ENCODE measurements around the gene PARD6G. TPM values are rescaled to one million over a fixed set of nuclear protein-coding genes. Genes with fewer than 3 reads are reported as not detected.

PARD6G gene
- total and polyA plus RNA-seq, 2 of the 13 experiments (the other 11 are each of a cell fraction or from before 2014, with no cell fraction given): 3.6 to 7.4 TPM

DNA sequence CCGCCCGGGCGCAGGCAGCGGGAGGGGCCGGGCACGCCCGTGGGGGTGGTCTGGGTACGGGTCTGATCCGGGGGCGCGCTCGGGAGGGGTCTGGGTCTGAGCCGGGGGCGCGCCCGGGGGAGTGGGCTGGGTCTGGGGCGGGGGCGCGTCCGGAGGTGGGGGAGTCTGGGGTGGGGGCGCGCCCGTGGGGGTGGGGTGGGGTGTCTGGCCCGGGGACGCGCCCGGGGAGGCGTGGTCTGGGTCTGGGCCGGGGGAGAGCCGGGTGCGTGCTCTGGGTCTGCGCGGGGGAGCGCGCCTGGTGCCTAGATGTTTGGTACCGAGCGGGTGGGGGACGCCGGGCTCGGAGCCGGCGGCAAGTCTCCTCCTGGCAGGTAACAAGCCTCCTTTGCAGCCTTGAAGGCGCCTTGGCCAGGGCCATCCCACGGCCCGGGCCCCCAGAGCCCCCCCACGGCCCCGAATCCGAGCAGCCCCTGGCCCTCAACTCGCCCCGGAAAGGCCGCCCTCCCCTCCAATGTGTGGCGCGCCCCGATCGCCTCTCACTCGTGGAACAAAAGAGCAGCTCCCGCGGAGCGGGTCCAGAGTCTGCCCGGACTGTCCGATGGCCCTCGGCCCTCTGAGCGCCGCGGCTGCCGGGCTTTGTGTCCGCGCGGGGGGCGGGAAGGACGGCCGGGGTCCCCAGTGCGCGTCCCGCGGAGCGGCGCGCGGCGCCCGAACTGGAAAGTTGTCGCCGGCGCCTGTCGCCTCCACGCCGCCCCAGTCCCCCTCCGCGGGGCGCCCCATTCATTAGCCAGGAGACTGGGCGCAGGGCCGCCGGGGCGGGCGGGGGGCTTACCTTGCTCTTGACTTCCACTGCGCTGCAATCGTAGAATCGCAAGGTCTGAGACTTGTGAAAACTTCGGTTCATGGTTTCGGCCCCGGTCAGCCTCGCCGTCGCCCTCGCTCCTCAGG is 595 bp downstream of the PARD6G start (continued):
- no peak for TF ChIP-seq MXD1 (CRISPR knock-in tag; IDR thresholded peaks at IDR 0.05)
- TF ChIP-seq GPN1 (CRISPR knock-in tag; IDR thresholded peaks at IDR 0.05; ENCODE audit: borderline replicate concordance): no peak
- no peak for TF ChIP-seq CBFB (CRISPR knock-in tag; IDR thresholded peaks at IDR 0.05)
- no peak for TF ChIP-seq FOSL1 (CRISPR knock-in tag; IDR thresholded peaks at IDR 0.05; ENCODE audit: borderline replicate concordance)
- TF ChIP-seq ZNF143 (CRISPR knock-in tag; IDR thresholded peaks at IDR 0.05): no peak
- TF ChIP-seq KMT2A (CRISPR knock-in tag; IDR thresholded peaks at IDR 0.05): peak; percentile 31; the same call in 1 of the 2 replicates
- TF ChIP-seq, protein P1, sequence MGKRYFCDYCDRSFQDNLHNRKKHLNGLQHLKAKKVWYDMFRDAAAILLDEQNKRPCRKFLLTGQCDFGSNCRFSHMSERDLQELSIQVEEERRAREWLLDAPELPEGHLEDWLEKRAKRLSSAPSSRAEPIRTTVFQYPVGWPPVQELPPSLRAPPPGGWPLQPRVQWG (CRISPR knock-in tag; IDR thresholded peaks at IDR 0.05; ENCODE audit: borderline replicate concordance, low read depth): no peak
- no peak for TF ChIP-seq RBAK (CRISPR knock-in tag; IDR thresholded peaks at IDR 0.05)
- TF ChIP-seq, protein P2, sequence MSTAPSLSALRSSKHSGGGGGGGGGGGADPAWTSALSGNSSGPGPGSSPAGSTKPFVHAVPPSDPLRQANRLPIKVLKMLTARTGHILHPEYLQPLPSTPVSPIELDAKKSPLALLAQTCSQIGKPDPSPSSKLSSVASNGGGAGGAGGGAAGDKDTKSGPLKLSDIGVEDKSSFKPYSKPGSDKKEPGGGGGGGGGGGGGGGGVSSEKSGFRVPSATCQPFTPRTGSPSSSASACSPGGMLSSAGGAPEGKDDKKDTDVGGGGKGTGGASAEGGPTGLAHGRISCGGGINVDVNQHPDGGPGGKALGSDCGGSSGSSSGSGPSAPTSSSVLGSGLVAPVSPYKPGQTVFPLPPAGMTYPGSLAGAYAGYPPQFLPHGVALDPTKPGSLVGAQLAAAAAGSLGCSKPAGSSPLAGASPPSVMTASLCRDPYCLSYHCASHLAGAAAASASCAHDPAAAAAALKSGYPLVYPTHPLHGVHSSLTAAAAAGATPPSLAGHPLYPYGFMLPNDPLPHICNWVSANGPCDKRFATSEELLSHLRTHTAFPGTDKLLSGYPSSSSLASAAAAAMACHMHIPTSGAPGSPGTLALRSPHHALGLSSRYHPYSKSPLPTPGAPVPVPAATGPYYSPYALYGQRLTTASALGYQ (CRISPR knock-in tag; IDR thresholded peaks at IDR 0.05): no peak
- TF ChIP-seq NR1H2 (CRISPR knock-in tag; IDR thresholded peaks at IDR 0.05; ENCODE audit: borderline replicate concordance, low read depth): no peak
- 0 out of 2 replicates have a peak, but pooled peaks have one; percentile 52 for TF ChIP-seq ZNF543 (CRISPR knock-in tag; IDR thresholded peaks at IDR 0.05)
- TF ChIP-seq KLF15 (CRISPR knock-in tag; IDR thresholded peaks at IDR 0.05; ENCODE audit: borderline replicate concordance): no peak
- TF ChIP-seq KDM2A (CRISPR knock-in tag; IDR thresholded peaks at IDR 0.05; ENCODE audit: borderline replicate concordance, low read depth): no peak
- peak; percentile 34 for TF ChIP-seq ZFY (CRISPR knock-in tag; IDR thresholded peaks at IDR 0.05)
- 0 out of 2 replicates have a peak, but pooled peaks have one; percentile 76 for TF ChIP-seq HES4 (CRISPR knock-in tag; IDR thresholded peaks at IDR 0.05; ENCODE audit: borderline replicate concordance)
- peak; percentile 16; the same call in 1 of the 2 replicates for TF ChIP-seq PHF8 (CRISPR knock-in tag; IDR thresholded peaks at IDR 0.05)
- 0 out of 2 replicates have a peak, but pooled peaks have one; percentile 26 for TF ChIP-seq ZNF768 (CRISPR knock-in tag; IDR thresholded peaks at IDR 0.05)
- no peak for TF ChIP-seq GPBP1L1 (CRISPR knock-in tag; IDR thresholded peaks at IDR 0.05)
- no peak for TF ChIP-seq ZSCAN9 (CRISPR knock-in tag; IDR thresholded peaks at IDR 0.05; ENCODE audit: borderline replicate concordance)
- TF ChIP-seq ZSCAN22 (CRISPR knock-in tag; IDR thresholded peaks at IDR 0.05): no peak
- no peak for TF ChIP-seq GMEB1 (CRISPR knock-in tag; IDR thresholded peaks at IDR 0.05; ENCODE audit: borderline replicate concordance)

Data from HepG2 (cell line).